BJ (cell line): ENCODE measurements around the gene ZNF699. TPM values are rescaled to one million over a fixed set of nuclear protein-coding genes. Genes with fewer than 3 reads are reported as not detected.
A peak's percentile ranks its signal among the peaks of the same experiment; 100 is the strongest.

Experiments
- CTCF ChIA-PET: fragments of 350-600 bp; formaldehyde crosslinking; extraction: SDS; loops from one replicate; lab custom pipeline; 2021; ENCODE audit warnings: antibody characterized with exemption, inconsistent platforms; lab: Yijun Ruan, JAX
- POLR2A ChIA-PET: fragments of 300-600 bp; sonication (Branson Sonifier 250); formaldehyde crosslinking; extraction: SDS; loops from one replicate; lab custom pipeline; 2021; ENCODE audit warnings: antibody characterized with exemption; lab: Charles Lee
- DNase-seq: peaks from one replicate; pipeline ENCODE4 v3.0.0-alpha.2; 2011; ENCODE audit warnings: low read depth
- H3K27me3 ChIP-seq: 2 replicates; pipeline ENCODE4 v1.6.0; 2011; ENCODE audit warnings: low read length; ENCODE audit not compliant: control insufficient read depth, insufficient read depth
- H3K36me3 ChIP-seq: 2 replicates; pipeline ENCODE4 v1.5.1; 2011; ENCODE audit warnings: low read length; ENCODE audit not compliant: control insufficient read depth, insufficient read depth
- H3K4me3 ChIP-seq: 2 replicates; pipeline ENCODE4 v1.5.1; 2011; ENCODE audit warnings: low read depth, mild to moderate bottlenecking, control low read depth, low read length
- CTCF ChIP-seq: IDR thresholded peaks from 2 replicates; pipeline ENCODE4 v1.5.1; 2011; ENCODE audit warnings: low read depth, mild to moderate bottlenecking, control low read depth, inconsistent platforms, low read length, moderate library complexity; ENCODE audit not compliant: insufficient read depth
- polyA plus RNA-seq: library from polyadenylated mRNA; depleted of rRNA; stranded (reverse); fragments of >200 nt; gene quantifications from 2 replicates; pipeline ENCODE4 v1.2.3, GENCODE V29; 2011

Gene ZNF699
- polyA plus RNA-seq, 1 experiment: 2.1 TPM

DNA sequence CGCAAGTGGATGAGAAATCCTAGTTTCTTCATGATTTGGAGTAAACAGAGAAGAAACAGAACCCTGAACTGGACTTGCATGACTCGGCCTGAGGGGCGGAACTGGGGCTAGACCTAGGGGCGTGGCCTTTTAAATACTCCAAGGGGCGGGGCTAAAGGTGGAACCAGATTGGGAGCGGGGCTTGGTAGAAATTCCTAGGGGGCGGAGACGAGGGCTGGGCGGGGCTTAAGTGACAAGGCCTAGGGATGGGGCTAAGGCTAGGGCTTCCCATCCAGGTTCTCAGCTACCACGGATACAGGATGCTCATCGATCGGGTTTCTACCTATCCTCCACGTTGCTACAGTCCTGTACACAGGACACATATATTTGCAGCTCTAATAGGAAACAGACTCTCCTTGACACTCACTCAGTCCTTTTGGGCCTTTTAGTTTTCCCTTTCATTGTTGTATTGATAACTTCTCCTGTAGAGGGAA lies 372 bp upstream of the ZNF699 start:
- POLR2A ChIA-PET: no interaction called here

GRCh38 chr19:9308091-9308770 lies 1.4 kb downstream of the ZNF699 start:
- peaks cover 6% of the 10 kb centered on the region for H3K36me3 ChIP-seq
- ChIA-PET CTCF (interaction anchor here (0.9 to 1.2 kb wide), 2 partner anchors 16 to 103 kb away, joined by 4 to 5 read pairs; partner anchors contain the start of gene ZNF559), POLR2A (interaction anchor here (0.6 kb wide), 1 partner anchor 14 kb away, joined by 6 read pairs; no protein-coding TSS in a partner anchor)
- no peaks in the 10 kb centered on the region for H3K27me3 ChIP-seq
- H3K4me3 ChIP-seq: peak overlapping the region; percentile 90
- TF ChIP-seq CTCF: no peak
- DNase-seq: no peak

More for the DNA sequence above, 372 bp upstream of the ZNF699 start:
- Histone ChIP-seq H3K4me3 (peak overlapping the region; percentile 90), H3K36me3 (no peaks in the 10 kb centered on the region), H3K27me3 (no peaks in the 10 kb centered on the region)
- DNase-seq: no peak
- CTCF ChIA-PET: interaction anchor here (1.2 to 4.1 kb wide), 2 partner anchors 13 to 480 kb away, joined by 3 to 11 read pairs; partner anchors contain the start of gene ZNF559
- TF ChIP-seq CTCF: no peak

GRCh38 chr19:9306443-9306842 lies 3.2 kb downstream of the ZNF699 start:
- no peaks in the 10 kb centered on the region for H3K27me3 ChIP-seq
- peaks cover 12% of the 10 kb centered on the region for H3K36me3 ChIP-seq
- no peak overlapping the region for H3K4me3 ChIP-seq
- ChIA-PET CTCF (no interaction called here), POLR2A (interaction anchor here (0.6 kb wide), 1 partner anchor 446 kb away, joined by 7 read pairs; no protein-coding TSS in a partner anchor)
- TF ChIP-seq CTCF: no peak
- DNase-seq: peak; percentile 77

DNA sequence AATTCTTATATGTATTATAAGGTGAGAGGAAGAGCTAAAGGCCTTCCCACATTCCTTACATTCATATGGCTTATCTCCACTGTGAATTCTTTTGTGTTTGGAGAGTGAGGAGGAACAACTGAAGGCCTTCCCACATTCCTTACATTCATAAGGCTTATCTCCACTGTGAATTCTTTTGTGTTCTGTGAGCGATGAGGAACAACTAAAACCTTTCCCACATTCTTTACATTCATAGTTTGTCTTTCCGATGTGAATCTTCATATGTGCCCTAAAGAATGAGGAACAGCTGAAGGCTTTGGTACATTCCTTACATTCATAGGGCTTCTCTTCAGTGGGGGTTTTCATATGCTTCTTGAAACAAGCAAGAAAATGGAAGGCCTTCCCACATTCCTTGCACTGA lies 13.3 kb downstream of the ZNF699 start:
- ChIA-PET CTCF (no interaction called here), POLR2A (no interaction called here)
- Histone ChIP-seq H3K4me3 (no peak overlapping the region), H3K36me3 (peaks cover 15% of the 10 kb centered on the region), H3K27me3 (no peaks in the 10 kb centered on the region)
- DNase-seq: no peak
- no peak for TF ChIP-seq CTCF

- ChIA-PET CTCF (no interaction called here), POLR2A (no interaction called here)
- H3K27me3 ChIP-seq: no peaks in the 10 kb centered on the region
- H3K4me3 ChIP-seq: no peak overlapping the region
- H3K36me3 ChIP-seq: peaks cover 12% of the 10 kb centered on the region
- TF ChIP-seq CTCF: no peak
- DNase-seq: no peak
These were observed 14.2 kb downstream of the ZNF699 start for GRCh38 chr19:9295411-9295849.
